AG09309 (cell line): ENCODE results near the gene GPR137C.

ENCODE experiments used
- DNase-seq: peaks from one replicate; pipeline ENCODE4 v3.0.0-alpha.2; 2010; ENCODE audit warnings: low read depth
- H3K4me3 ChIP-seq: 2 replicates; pipeline ENCODE4 v1.5.1; 2011; ENCODE audit warnings: mild to moderate bottlenecking, low read depth, low read length, moderate library complexity; ENCODE audit not compliant: control insufficient read depth
- TF ChIP-seq, protein P1 (sequence below): IDR thresholded peaks from 2 replicates; pipeline ENCODE4 v1.5.1; 2011; ENCODE audit warnings: mild to moderate bottlenecking, low read depth, low read length, inconsistent platforms; ENCODE audit not compliant: insufficient read depth, control insufficient read depth; ENCODE audit errors: missing control alignments

Gene GPR137C

DNA sequence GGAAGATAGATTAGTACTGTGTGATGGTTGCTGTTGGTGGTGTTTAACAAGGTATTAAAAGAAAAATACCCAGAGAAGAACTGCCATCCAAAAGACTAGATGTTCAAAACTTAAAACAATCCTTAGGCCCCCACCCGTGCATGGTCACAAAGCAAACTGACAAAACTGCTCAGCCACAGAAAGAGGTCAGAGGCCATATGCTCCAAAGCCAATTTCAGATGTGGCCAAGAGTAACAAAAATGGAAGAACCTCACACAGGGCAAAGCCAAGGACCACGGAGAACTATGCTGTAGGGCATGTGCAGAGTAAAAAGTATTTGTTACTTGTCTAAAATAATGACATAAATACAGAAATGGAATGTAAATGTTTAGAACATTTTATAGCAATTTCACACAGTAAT, 5.6 kb upstream of the GPR137C start:
- TF ChIP-seq, protein P1, sequence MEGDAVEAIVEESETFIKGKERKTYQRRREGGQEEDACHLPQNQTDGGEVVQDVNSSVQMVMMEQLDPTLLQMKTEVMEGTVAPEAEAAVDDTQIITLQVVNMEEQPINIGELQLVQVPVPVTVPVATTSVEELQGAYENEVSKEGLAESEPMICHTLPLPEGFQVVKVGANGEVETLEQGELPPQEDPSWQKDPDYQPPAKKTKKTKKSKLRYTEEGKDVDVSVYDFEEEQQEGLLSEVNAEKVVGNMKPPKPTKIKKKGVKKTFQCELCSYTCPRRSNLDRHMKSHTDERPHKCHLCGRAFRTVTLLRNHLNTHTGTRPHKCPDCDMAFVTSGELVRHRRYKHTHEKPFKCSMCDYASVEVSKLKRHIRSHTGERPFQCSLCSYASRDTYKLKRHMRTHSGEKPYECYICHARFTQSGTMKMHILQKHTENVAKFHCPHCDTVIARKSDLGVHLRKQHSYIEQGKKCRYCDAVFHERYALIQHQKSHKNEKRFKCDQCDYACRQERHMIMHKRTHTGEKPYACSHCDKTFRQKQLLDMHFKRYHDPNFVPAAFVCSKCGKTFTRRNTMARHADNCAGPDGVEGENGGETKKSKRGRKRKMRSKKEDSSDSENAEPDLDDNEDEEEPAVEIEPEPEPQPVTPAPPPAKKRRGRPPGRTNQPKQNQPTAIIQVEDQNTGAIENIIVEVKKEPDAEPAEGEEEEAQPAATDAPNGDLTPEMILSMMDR, result no peak
- no peak overlapping the region for H3K4me3 ChIP-seq

DNA sequence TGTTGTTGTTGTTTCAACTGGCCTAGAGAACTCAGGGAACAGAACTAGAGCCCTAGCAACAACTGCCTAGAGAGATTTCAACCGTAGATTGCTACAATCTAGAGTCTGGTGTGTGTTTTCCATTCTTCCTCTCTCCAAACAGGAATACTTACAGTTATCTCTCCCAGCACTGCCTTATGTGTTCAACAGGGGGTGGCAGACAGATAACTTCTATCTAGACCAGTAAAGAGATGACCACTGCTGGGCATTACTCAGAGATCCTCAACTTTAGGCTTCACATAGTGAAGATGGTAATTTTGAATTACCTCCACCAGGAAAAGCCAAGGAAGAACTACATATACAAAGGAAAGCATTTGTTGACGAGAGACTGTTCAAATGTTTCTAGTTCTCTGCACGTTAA, 5.1 kb upstream of the GPR137C start:
- H3K4me3 ChIP-seq, result no peak overlapping the region
- TF ChIP-seq, protein P1, result no peak
- DNase-seq, result no peak

More for the DNA sequence above, 5.6 kb upstream of the GPR137C start:
- DNase-seq, result no peak

DNA sequence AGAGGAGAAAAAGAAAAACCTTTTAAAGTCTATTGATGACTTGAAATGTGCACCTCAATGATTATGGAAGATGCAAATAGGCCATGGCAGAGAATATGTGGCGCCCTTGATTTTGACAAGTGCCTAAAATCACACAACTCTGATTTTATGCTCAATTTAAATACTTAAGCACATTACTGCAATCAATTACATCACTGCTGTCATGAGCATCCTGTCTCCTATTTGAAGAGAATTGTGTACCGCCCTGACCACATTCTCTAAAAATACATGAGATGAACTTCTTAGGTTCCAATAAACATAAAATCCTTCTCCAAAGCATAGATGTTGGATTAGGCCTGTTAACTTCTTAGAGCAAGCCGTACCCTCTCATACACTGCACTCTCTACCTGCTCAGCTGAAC, 2.0 kb upstream of the GPR137C start:
- TF ChIP-seq, protein P1, result no peak
- H3K4me3 ChIP-seq, result no peak overlapping the region
- DNase-seq, result no peak

DNA sequence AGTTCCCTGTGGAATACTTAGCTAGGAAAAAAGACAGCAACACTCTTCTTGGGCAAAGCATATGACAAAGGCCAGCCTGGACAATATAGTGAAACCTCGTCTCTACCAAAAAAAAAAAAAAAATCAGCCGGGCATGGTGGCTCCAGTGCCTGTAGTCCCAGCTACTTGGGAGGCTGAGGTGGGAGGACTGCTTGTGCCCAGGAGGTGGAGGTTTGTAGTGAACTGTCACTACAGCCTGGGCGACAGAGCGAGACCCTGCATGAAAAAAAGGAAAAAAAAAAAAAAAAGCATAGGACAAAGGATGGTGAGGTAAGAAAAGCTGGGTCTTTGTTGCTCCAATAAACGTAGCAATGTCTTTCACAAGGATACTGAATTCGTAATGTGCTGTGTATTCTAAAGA, 1.4 kb upstream of the GPR137C start:
- no peak overlapping the region for H3K4me3 ChIP-seq
- TF ChIP-seq, protein P1, result no peak

DNA sequence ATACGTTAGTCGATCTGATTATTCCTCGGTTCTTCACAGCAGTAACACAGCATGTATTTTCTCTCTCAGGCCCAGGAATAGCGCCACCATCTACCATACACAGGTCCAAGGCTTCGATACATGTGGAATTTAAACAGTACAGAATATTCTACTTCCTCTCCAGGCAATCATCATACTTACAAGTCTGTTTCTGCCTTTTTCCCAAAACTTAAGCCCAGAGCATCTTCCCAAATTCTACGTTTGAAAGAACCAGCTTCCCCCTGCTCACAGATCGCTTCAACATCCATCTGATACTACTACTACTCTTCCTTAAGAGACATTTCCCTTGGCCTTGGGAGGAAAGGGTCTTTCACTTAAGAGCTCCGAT, 957 bp upstream of the GPR137C start:
- DNase-seq, result no peak
- peak overlapping the region; percentile 72 for H3K4me3 ChIP-seq
- TF ChIP-seq, protein P1, result peak; percentile 45

More for the DNA sequence above, 1.4 kb upstream of the GPR137C start:
- no peak for DNase-seq

DNA sequence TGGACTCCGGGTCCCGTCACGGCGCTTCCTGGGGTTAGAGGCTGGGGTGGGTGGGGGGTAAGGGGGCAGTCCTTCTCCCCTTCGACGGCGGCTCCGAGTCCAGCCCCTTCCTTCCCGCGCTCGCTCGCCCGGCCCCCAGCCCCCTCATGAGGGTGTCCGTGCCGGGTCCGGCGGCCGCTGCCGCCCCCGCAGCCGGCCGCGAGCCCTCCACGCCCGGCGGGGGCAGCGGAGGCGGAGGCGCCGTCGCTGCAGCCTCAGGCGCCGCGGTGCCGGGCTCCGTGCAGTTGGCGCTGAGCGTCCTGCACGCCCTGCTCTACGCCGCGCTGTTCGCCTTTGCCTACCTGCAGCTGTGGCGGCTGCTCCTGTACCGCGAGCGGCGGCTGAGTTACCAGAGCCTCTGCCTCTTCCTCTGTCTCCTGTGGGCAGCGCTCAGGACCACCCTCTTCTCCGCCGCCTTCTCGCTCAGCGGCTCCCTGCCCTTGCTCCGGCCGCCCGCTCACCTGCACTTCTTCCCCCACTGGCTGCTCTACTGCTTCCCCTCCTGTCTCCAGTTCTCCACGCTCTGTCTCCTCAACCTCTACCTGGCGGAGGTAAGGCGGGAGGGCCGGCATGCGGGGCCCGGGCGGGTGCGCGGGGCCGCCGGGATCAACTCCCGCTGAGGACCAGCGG, 500 bp downstream of the GPR137C start:
- H3K4me3 ChIP-seq, result peak overlapping the region; percentile 64
- TF ChIP-seq, protein P1, result no peak
- no peak for DNase-seq
